ENCODE measurements around the gene SLC7A10.

The SLC7A10 gene

GRCh38 chr19:33252971-33253370, 27.3 kb upstream of the SLC7A10 start:
- no peak for DNase-seq

- DNase-seq, result no peak
Observed at GRCh38 chr19:33252418-33252962, 26.8 kb upstream of the SLC7A10 start.

DNA sequence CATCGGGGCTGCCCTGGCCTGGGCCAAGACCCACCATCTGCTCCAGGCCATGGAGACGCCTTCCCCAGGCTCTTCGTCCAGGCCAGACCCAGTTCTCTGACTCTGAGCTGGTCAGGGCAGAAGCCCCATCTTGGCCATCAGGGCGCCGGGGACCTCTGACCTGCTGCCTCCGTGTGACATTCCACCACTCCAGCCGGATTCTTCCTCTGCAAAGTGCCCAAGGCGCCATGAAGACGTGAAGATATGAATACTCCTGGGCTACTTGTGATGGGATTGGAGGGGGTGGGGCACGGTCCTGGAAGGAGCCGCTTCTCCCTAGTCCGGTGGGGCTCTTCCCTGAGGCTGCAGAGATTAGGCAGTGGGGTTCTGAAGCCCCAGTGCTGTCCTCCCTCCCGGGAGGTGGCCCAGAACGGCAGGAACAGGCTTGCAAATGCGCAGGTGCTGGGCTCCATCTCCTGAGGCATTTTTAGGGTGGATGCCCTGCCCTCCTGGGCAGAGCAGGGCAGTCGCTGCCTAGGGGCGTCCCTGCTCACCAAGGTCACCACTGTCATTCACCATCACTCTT, 26.0 kb upstream of the SLC7A10 start:
- no peak for DNase-seq

DNA sequence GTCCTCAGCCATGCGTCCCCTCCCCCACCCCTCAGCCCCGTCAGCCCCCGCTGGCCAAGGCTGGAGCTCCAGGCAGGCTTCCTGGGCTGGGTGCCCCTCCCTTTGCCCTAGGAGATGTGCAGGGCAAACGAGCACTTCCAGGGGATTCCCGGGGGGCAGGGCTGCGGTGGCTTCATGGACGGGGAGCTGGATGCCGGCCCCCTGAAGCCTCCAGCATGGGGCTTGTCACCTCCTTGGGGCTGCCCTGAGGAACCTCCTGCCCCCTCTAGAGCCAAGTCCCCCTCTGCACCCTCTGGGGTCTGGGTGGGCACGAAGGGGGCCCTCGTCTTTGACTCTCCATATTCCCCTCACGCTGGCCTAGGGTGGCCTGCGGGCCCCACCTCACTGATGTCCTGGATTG, 25.4 kb upstream of the SLC7A10 start:
- no peak for DNase-seq

GRCh38 chr19:33250500-33250899, 24.9 kb upstream of the SLC7A10 start:
- no peak for DNase-seq

- DNase-seq, result no peak
Observed at GRCh38 chr19:33249740-33250366, 24.2 kb upstream of the SLC7A10 start.

GRCh38 chr19:33248954-33249613, 23.4 kb upstream of the SLC7A10 start:
- DNase-seq, result no peak

- no peak for DNase-seq
Observed at GRCh38 chr19:33248553-33248953, 22.9 kb upstream of the SLC7A10 start.

- no peak for DNase-seq
Observed at GRCh38 chr19:33248104-33248503, 22.5 kb upstream of the SLC7A10 start.

- no peak for DNase-seq
Observed at GRCh38 chr19:33247441-33247819, 21.8 kb upstream of the SLC7A10 start.

DNA sequence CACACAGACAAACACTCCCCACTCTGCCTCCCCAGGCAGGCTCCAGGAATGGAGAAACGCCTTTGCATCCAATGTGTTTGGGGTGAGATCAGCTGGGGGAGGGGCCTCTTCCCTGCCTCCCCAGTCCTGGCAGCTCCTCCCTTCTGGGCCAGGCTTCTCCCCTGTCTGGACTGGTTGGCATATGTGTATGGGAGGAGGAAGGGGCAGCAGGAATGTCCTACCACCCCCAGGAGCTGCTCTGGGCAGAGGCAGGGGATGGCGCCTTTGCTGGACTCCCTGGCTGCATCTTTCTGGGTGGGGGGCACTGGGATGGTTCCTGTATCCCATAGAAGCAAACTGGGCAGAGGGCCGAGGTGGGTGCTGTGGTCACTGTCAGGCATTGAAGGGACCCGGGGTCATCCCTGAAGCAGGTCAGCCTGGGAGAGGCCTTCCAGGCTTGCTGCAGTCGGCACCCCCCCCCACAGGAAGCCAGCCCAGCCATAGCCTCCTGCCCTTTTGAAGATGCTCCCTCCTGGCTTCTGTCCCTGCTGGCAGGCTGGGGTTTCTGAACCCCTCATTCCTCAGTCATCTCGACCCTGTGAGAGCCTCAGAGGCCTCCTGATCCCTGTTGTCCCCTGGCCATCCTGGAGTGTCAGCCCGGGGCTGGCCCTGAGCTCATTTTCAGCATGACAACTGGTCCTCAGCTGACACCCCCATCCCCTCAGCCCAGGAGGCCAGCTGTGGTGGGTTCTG, 21.2 kb upstream of the SLC7A10 start:
- no peak for DNase-seq

- no peak for DNase-seq
Observed at GRCh38 chr19:33245948-33246708, 20.5 kb upstream of the SLC7A10 start.

DNA sequence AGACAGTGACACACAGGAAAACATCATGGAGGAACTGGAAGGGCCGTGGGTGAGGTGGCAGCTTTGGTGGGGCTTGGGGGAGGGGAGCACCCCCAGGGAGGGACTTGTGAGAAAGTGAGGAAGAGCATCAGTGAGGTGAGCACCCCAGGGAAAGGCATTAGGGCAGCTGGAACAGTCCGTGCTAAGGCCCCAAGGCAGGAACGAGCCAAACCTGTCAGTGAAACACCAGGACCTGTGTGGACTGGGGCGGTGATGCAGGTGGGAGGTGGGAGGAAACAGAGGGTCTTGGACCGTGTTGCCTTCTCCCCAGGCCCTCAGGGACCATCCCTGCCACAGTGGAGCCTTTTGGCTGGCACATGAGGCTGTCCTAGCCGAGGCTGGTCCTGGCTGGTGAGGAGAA, 17.3 kb upstream of the SLC7A10 start:
- no peak for DNase-seq

DNA sequence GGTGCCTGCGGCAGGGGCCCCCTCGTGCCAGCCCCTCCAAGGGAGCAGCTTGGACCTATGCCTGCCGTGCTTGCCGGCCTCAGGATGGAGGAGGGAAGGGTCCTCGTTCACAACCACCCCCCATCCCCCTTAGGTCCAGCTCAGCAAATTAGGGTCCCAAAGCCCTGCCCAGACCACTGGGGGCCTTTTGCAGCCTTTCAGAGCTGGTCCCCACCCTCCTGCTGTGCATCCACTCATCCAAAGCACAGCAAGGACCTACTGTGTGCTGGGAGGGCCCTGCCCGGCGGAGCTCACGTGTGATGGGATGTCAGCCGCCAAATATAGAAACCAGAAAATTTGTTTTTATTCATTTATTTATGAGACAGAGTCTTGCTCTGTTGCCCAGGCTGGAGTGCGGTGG, 16.5 kb upstream of the SLC7A10 start:
- no peak for DNase-seq

DNA sequence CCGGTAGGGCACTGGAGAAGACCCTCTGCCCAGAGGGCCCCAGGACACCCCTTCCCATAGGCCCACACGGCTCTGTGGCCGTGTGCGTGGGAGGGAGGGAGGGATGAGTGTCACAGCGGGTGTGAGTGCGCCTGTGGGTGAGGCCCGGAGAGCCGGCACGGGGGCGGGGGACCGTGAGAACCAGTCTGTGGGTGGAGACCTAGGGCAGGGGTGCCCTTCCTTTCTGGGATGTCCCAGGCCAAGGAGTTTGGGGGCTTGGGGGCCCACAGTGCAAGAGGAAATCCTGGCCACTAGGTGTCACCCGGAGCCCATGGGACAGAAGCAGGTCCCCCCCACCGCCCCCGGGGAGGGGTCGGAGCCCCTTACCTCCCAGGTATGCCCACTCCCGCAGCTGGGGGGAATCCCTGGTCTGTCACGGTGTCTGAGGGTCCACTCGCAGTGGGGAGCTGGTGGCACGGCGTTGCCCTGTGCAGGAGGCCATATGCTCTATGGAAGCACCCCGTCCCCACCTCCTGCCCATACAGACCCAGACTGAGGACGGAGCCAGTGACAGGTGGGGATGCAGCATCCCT, 16.0 kb upstream of the SLC7A10 start:
- DNase-seq, result no peak

DNA sequence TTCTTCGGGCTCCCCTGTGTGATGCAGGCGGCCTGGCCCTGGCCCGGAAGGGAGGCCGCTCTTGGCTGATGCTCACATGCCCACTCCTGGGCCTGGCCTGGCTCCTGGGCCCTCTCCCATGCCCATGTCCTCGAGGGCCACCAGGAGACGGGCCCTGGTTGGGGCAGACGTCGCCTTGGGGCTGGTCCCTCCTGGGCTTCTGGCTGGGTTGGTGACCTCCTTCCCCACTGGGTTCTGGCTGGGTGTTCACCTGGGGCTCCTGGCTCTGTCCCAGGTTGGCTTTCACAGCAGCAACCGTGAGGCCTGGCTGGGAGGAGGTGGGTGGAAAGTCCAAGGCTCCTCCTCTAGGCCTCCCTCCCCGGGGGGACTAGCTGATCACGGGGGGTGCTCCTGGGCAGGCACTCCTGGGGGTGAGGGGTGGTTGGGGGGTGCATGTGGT, 15.5 kb upstream of the SLC7A10 start:
- no peak for DNase-seq

- DNase-seq, result no peak
Observed at GRCh38 chr19:33240181-33240771, 14.6 kb upstream of the SLC7A10 start.

DNA sequence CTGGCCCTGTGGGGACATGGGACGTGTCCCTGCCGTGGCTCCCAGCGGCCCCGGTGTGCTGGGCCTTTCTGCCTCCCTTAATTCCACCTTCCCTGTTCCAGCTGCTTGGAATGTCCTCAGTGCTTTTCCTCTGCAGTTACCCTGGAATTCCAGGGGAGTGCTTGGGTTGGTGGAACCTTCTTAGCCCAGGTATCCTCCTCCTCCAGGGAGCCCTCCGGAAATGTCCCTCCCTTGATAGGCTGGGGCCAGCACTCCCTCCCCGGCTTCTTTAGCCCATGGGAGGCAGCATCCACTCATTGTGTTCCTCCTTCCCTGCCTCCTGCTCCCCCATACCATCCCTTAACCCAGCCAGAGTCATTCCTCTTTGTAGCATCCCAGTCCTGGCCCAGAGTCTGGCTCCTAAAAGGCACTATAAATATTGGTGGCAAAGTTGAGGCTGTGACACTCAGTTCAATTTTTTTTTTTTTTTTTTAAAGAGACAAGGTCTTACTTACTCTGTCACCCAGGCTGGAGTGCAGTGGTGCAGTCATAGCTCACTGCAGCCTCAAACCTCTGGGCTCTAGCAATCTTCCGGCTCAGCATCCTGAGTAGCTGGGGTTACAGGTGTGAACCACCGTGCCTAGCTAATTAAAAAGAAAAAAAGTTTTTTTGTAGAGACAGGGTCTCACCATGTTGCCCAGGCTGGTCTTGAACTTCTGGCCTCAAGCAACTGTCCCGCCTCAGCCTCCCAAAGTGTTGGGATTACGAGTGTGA, 13.7 kb upstream of the SLC7A10 start:
- no peak for DNase-seq

DNA sequence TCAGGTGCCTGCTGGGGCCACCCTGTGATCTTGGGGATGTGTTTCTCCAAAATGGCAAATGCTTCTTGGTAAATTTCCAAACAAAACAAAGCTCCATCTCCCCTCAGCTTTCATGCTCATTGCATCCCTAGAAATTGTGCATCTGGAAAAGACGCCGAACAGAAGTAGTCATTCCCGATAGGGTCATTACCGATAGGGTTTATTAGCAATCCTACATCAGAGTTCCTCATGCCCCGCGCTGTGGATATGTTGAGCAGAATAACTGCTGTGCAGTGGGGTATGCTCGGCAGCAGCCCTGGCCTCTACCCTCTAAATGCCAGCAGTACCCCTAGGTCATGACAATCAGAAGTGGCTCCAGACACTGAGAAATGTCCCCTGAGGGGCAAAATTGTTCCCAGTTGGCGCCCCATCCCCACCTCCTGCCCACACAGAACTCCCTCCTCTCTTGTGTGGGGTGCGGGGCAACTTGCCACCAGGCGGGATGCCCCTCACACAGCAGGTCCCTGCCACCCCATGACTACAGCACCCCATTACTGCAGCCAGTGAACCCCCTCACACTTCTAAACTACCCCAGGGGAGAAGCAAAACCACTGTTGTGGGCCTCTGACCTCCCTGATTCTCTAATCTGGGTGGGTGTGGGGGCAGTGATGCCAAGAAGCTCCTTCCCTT, 13.0 kb upstream of the SLC7A10 start:
- DNase-seq, result no peak

- DNase-seq, result no peak
Observed at GRCh38 chr19:33236696-33237390, 11.2 kb upstream of the SLC7A10 start.
